Stimulated activated CD4-positive, alpha-beta T cell treated with anti-CD3 and anti-CD28 coated beads, Interleukin-15, amount 100 ng/mL, for 24 hours (primary cell): Measurements from ENCODE around the gene DCUN1D2.

Source experiments
- DNase-seq: peaks from one replicate; pipeline ENCODE4 v3.0.0-alpha.2; 2020

Gene DCUN1D2

GRCh38 chr13:113518076-113518803, 27.7 kb upstream of the DCUN1D2 start:
- no peak for DNase-seq

- DNase-seq, result no peak
Measured at GRCh38 chr13:113514847-113515246, 24.3 kb upstream of the DCUN1D2 start.

GRCh38 chr13:113513761-113514160, 23.2 kb upstream of the DCUN1D2 start:
- no peak for DNase-seq

- no peak for DNase-seq
Measured at GRCh38 chr13:113511361-113511760, 20.9 kb upstream of the DCUN1D2 start.

GRCh38 chr13:113510871-113511270, 20.4 kb upstream of the DCUN1D2 start:
- DNase-seq, result no peak

GRCh38 chr13:113509989-113510388, 19.5 kb upstream of the DCUN1D2 start:
- DNase-seq, result no peak

- DNase-seq, result no peak
Measured at GRCh38 chr13:113508521-113509254, 18.2 kb upstream of the DCUN1D2 start.

GRCh38 chr13:113507505-113508345, 17.2 kb upstream of the DCUN1D2 start:
- no peak for DNase-seq

- DNase-seq, result no peak
Measured at GRCh38 chr13:113506871-113507388, 16.4 kb upstream of the DCUN1D2 start.

- DNase-seq, result no peak
Measured at GRCh38 chr13:113506025-113506685, 15.6 kb upstream of the DCUN1D2 start.

- no peak for DNase-seq
Measured at GRCh38 chr13:113502686-113503085, 12.2 kb upstream of the DCUN1D2 start.

- DNase-seq, result no peak
Measured at GRCh38 chr13:113500530-113501265, 10.2 kb upstream of the DCUN1D2 start.

GRCh38 chr13:113499936-113500335, 9.4 kb upstream of the DCUN1D2 start:
- DNase-seq, result no peak

- DNase-seq, result no peak
Measured at GRCh38 chr13:113498905-113499304, 8.4 kb upstream of the DCUN1D2 start.

- no peak for DNase-seq
Measured at GRCh38 chr13:113497217-113497616, 6.7 kb upstream of the DCUN1D2 start.

- DNase-seq, result no peak
Measured at GRCh38 chr13:113495494-113496210, 5.1 kb upstream of the DCUN1D2 start.

GRCh38 chr13:113493315-113493951, 2.9 kb upstream of the DCUN1D2 start:
- no peak for DNase-seq

- no peak for DNase-seq
Measured at GRCh38 chr13:113491982-113492381, 1.5 kb upstream of the DCUN1D2 start.

- DNase-seq, result no peak
Measured at GRCh38 chr13:113491418-113491883, 940 bp upstream of the DCUN1D2 start.
